GM18873 (cell line): Measurements from ENCODE around the gene PUS10.

Source experiments
- ATAC-seq: cut with Tn5 transposase; IDR thresholded peaks from one replicate; pipeline ENCODE4 v1.9.1; 2021; ENCODE audit warnings: mild to moderate bottlenecking, moderate library complexity, moderate number of reproducible peaks; ENCODE audit not compliant: unreplicated experiment, low FRiP score

Gene PUS10

GRCh38 chr2:60974652-60975051 lies 43.4 kb downstream of the PUS10 start:
- no peak for ATAC-seq

GRCh38 chr2:60973705-60974104 lies 44.4 kb downstream of the PUS10 start:
- ATAC-seq = no peak

- ATAC-seq = no peak
These were observed 45.0 kb downstream of the PUS10 start for GRCh38 chr2:60972889-60973656.

GRCh38 chr2:60966507-60967405 lies 51.3 kb downstream of the PUS10 start:
- ATAC-seq = no peak

- no peak for ATAC-seq
These were observed 52.6 kb downstream of the PUS10 start for GRCh38 chr2:60965499-60965785.

GRCh38 chr2:60964651-60965498 lies 53.2 kb downstream of the PUS10 start:
- no peak for ATAC-seq

- no peak for ATAC-seq
These were observed 54.9 kb downstream of the PUS10 start for GRCh38 chr2:60963190-60963589.

GRCh38 chr2:60962528-60962927 lies 55.5 kb downstream of the PUS10 start:
- no peak for ATAC-seq

- ATAC-seq = no peak
These were observed 56.6 kb downstream of the PUS10 start for GRCh38 chr2:60961457-60961856.

GRCh38 chr2:60960706-60961105 lies 57.3 kb downstream of the PUS10 start:
- ATAC-seq = no peak

GRCh38 chr2:60959501-60959900 lies 58.6 kb downstream of the PUS10 start:
- ATAC-seq = no peak

- ATAC-seq = no peak
These were observed 59.3 kb downstream of the PUS10 start for GRCh38 chr2:60958800-60959199.

- no peak for ATAC-seq
These were observed 59.7 kb downstream of the PUS10 start for GRCh38 chr2:60958361-60958760.

- no peak for ATAC-seq
These were observed 60.4 kb downstream of the PUS10 start for GRCh38 chr2:60957643-60958042.

GRCh38 chr2:60957224-60957623 lies 60.8 kb downstream of the PUS10 start:
- ATAC-seq = no peak

GRCh38 chr2:60954139-60954538 lies 63.9 kb downstream of the PUS10 start:
- no peak for ATAC-seq

GRCh38 chr2:60948926-60949579 lies 69.0 kb downstream of the PUS10 start:
- no peak for ATAC-seq

- no peak for ATAC-seq
These were observed 69.9 kb downstream of the PUS10 start for GRCh38 chr2:60948161-60948560.

GRCh38 chr2:60947056-60947455 lies 71.0 kb downstream of the PUS10 start:
- ATAC-seq = no peak

- no peak for ATAC-seq
These were observed 72.7 kb downstream of the PUS10 start for GRCh38 chr2:60945341-60945740.
